MM.1S (cell line): ENCODE data around the gene DUSP14.

Experiments used
- EZH2 ChIP-seq: fragments of 300-600 bp; sonication (generic); optimal IDR thresholded peaks from 2 replicates; pipeline ENCODE3; 2017; ENCODE audit warnings: low read depth, mild to moderate bottlenecking, antibody characterized with exemption, low read length, mixed read lengths
- TF ChIP-seq, protein P1 (sequence below): fragments of 300-600 bp; sonication (generic); IDR thresholded peaks from 2 replicates; pipeline ENCODE4 v1.5.1; 2016; ENCODE audit warnings: antibody characterized with exemption, low read length, mixed read lengths

DNA sequence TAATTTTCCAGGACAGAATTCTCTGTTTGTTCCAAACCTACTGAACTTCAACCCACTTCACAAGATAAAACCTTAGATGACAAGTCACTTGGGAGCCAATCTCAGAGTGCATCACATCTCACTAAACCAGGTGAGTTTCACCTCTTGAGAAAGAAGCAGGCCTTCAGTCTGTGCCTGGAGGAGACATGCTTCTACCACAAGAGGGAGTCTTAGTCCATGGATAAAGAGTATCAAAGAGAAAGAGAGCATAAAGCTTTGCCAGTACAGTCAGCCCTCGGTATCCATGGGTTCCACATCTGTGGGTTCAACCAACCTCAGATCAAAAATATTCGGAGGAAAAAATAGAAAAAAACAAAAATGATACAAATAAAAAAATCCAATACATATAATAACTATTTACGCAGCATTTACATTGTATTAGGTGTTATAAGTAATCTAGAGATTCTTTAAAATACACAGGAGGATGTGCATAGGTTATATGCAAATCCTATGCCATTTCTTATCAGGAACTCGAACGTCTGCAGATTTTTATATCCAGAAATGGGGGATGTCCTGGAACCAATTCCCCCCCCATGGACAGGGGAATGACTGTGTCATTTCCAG, 37.7 kb downstream of the DUSP14 start:
- no peak for TF ChIP-seq EZH2
- TF ChIP-seq, protein P1, sequence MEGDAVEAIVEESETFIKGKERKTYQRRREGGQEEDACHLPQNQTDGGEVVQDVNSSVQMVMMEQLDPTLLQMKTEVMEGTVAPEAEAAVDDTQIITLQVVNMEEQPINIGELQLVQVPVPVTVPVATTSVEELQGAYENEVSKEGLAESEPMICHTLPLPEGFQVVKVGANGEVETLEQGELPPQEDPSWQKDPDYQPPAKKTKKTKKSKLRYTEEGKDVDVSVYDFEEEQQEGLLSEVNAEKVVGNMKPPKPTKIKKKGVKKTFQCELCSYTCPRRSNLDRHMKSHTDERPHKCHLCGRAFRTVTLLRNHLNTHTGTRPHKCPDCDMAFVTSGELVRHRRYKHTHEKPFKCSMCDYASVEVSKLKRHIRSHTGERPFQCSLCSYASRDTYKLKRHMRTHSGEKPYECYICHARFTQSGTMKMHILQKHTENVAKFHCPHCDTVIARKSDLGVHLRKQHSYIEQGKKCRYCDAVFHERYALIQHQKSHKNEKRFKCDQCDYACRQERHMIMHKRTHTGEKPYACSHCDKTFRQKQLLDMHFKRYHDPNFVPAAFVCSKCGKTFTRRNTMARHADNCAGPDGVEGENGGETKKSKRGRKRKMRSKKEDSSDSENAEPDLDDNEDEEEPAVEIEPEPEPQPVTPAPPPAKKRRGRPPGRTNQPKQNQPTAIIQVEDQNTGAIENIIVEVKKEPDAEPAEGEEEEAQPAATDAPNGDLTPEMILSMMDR: peak; percentile 68
